MM.1S (cell line): ENCODE results near the gene POLD4.

ENCODE experiments used
- DNase-seq: peaks from one replicate; pipeline ENCODE4 v3.0.0-alpha.2; 2015
- H2AFZ ChIP-seq: fragments of 300-600 bp; sonication (generic); 2 replicates; pipeline ENCODE4 v1.6.0; 2016; ENCODE audit warnings: antibody characterized with exemption, low read length
- H3F3A ChIP-seq: fragments of 300-600 bp; sonication (generic); 2 replicates; pipeline ENCODE4 v1.6.1; 2016; ENCODE audit warnings: mild to moderate bottlenecking, antibody characterized with exemption, low read length, moderate library complexity, mixed read lengths; ENCODE audit not compliant: insufficient read depth
- H3K27ac ChIP-seq: fragments of 300-600 bp; sonication (generic); 2 replicates; pipeline ENCODE4 v1.5.1; 2016; ENCODE audit warnings: mild to moderate bottlenecking, low read length
- H3K27me3 ChIP-seq: fragments of 300-600 bp; sonication (generic); replicated peaks from 2 replicates; pipeline ENCODE4 v1.6.0; 2016; ENCODE audit warnings: low read length; ENCODE audit not compliant: insufficient read depth
- H3K36me3 ChIP-seq: fragments of 300-600 bp; sonication (generic); replicated peaks from 2 replicates; pipeline ENCODE4 v1.6.1; 2016; ENCODE audit warnings: mild to moderate bottlenecking, low read length, mixed read lengths; ENCODE audit not compliant: insufficient read depth
- H3K4me1 ChIP-seq: fragments of 300-600 bp; sonication (generic); 2 replicates; pipeline ENCODE4 v1.6.1; 2016; ENCODE audit warnings: low read length, mixed read lengths
- H3K4me2 ChIP-seq: fragments of 300-600 bp; sonication (generic); 2 replicates; pipeline ENCODE4 v1.6.0; 2016; ENCODE audit warnings: low read depth, low read length
- H3K4me3 ChIP-seq: fragments of 300-600 bp; sonication (generic); 2 replicates; pipeline ENCODE4 v1.5.1; 2016; ENCODE audit warnings: low read length, mixed read lengths
- H3K79me2 ChIP-seq: fragments of 300-600 bp; sonication (generic); 2 replicates; pipeline ENCODE4 v1.6.1; 2016; ENCODE audit warnings: mixed run types, low read length, mixed read lengths
- H3K9ac ChIP-seq: fragments of 300-600 bp; sonication (generic); 2 replicates; pipeline ENCODE4 v1.6.1; 2016; ENCODE audit warnings: low read length, mixed read lengths
- H3K9me2 ChIP-seq: fragments of 300-600 bp; sonication (generic); replicated peaks from 2 replicates; pipeline ENCODE4 v1.6.1; 2016; ENCODE audit warnings: mild to moderate bottlenecking, low read length, mixed read lengths; ENCODE audit not compliant: insufficient read depth
- H3K9me3 ChIP-seq: fragments of 300-600 bp; sonication (generic); replicated peaks from 2 replicates; pipeline ENCODE4 v1.6.1; 2016; ENCODE audit warnings: mild to moderate bottlenecking, low read length, mixed read lengths; ENCODE audit not compliant: insufficient read depth
- H4K20me1 ChIP-seq: fragments of 300-600 bp; sonication (generic); 2 replicates; pipeline ENCODE4 v1.6.1; 2016; ENCODE audit warnings: mild to moderate bottlenecking, low read length, moderate library complexity, mixed read lengths; ENCODE audit not compliant: insufficient read depth
- CTCF ChIP-seq: fragments of 300-600 bp; sonication (generic); IDR thresholded peaks from 2 replicates; pipeline ENCODE4 v1.5.1; 2016; ENCODE audit warnings: antibody characterized with exemption, low read length, mixed read lengths
- EZH2 ChIP-seq: fragments of 300-600 bp; sonication (generic); optimal IDR thresholded peaks from 2 replicates; pipeline ENCODE3; 2017; ENCODE audit warnings: low read depth, mild to moderate bottlenecking, antibody characterized with exemption, low read length, mixed read lengths
- EZH2phosphoT487 ChIP-seq: fragments of 300-600 bp; sonication (generic); IDR thresholded peaks from 2 replicates; pipeline ENCODE4 v1.6.1; 2018; ENCODE audit warnings: antibody characterized with exemption, low read length

The POLD4 gene

GRCh38 chr11:67309661-67310061, 43.7 kb downstream of the POLD4 start:
- no peak overlapping the region for H3K27ac ChIP-seq
- no peaks in the 10 kb centered on the region for H3K9me2 ChIP-seq
- no peak overlapping the region for H2AFZ ChIP-seq
- no peak overlapping the region for H3K9ac ChIP-seq
- H3F3A ChIP-seq, result no peaks in the 10 kb centered on the region; the same call in 1 of the 2 replicates
- no peaks in the 10 kb centered on the region for H3K79me2 ChIP-seq
- no peak overlapping the region for H3K4me3 ChIP-seq
- no peaks in the 10 kb centered on the region for H3K4me1 ChIP-seq
- H3K9me3 ChIP-seq, result no peaks in the 10 kb centered on the region
- no peaks in the 10 kb centered on the region for H4K20me1 ChIP-seq
- no peaks in the 10 kb centered on the region for H3K27me3 ChIP-seq
- no peaks in the 10 kb centered on the region for H3K36me3 ChIP-seq
- no peak for DNase-seq
- H3K4me2 ChIP-seq, result no peak overlapping the region
- TF ChIP-seq EZH2phosphoT487 (no peak), EZH2 (no peak), CTCF (no peak)

- Histone ChIP-seq H3K4me3 (no peak overlapping the region), H3K9me3 (no peaks in the 10 kb centered on the region), H2AFZ (no peak overlapping the region), H3F3A (no peaks in the 10 kb centered on the region; the same call in 1 of the 2 replicates), H3K4me1 (no peaks in the 10 kb centered on the region), H3K36me3 (no peaks in the 10 kb centered on the region), H3K4me2 (no peak overlapping the region), H3K27me3 (no peaks in the 10 kb centered on the region), H3K9ac (no peak overlapping the region), H3K9me2 (no peaks in the 10 kb centered on the region), H3K27ac (no peak overlapping the region), H3K79me2 (no peaks in the 10 kb centered on the region), H4K20me1 (no peaks in the 10 kb centered on the region)
- DNase-seq, result no peak
- TF ChIP-seq EZH2phosphoT487, result no peak
- no peak for TF ChIP-seq EZH2
- TF ChIP-seq CTCF, result no peak
Measured at GRCh38 chr11:67309166-67309565, 44.2 kb downstream of the POLD4 start.

GRCh38 chr11:67308031-67308866, 45.1 kb downstream of the POLD4 start:
- Histone ChIP-seq H3K4me3 (no peak overlapping the region), H3F3A (no peaks in the 10 kb centered on the region), H2AFZ (no peak overlapping the region), H3K9me3 (no peaks in the 10 kb centered on the region), H3K9me2 (no peaks in the 10 kb centered on the region), H3K4me2 (no peak overlapping the region), H3K27me3 (no peaks in the 10 kb centered on the region), H3K79me2 (no peaks in the 10 kb centered on the region), H3K27ac (no peak overlapping the region), H3K4me1 (no peaks in the 10 kb centered on the region), H4K20me1 (no peaks in the 10 kb centered on the region), H3K36me3 (no peaks in the 10 kb centered on the region), H3K9ac (no peak overlapping the region)
- no peak for DNase-seq
- no peak for TF ChIP-seq EZH2
- no peak for TF ChIP-seq CTCF
- TF ChIP-seq EZH2phosphoT487, result no peak
